Nephron progenitor cell (in vitro differentiated cells): Measurements from ENCODE around the gene CFHR4.
A peak's percentile ranks its signal among the peaks of the same experiment; 100 is the strongest.
"Not testable (repeated sequence)": the region's sequence is repeated elsewhere in the genome, so short reads cannot be mapped to it uniquely, and the experiment has no call there.

Experiments
- DNase-seq: peaks from one replicate; pipeline ENCODE4 v3.0.0; 2021
- H3K27ac Mint-ChIP-seq: 2 replicates; pipeline ENCODE4 v1.8.0; 2021; ENCODE audit warnings: mild to moderate bottlenecking, moderate library complexity, mixed read lengths
- H3K27me3 Mint-ChIP-seq: 2 replicates; pipeline ENCODE4 v1.8.0; 2021; ENCODE audit warnings: mild to moderate bottlenecking, low read depth, mixed read lengths; ENCODE audit not compliant: poor library complexity
- H3K36me3 Mint-ChIP-seq: 2 replicates; pipeline ENCODE4 v1.8.0; 2021; ENCODE audit warnings: low read depth, mixed read lengths
- H3K4me1 Mint-ChIP-seq: 2 replicates; pipeline ENCODE4 v1.8.0; 2021; ENCODE audit warnings: mixed read lengths
- H3K4me3 Mint-ChIP-seq: 2 replicates; pipeline ENCODE4 v1.8.0; 2021; ENCODE audit warnings: mild to moderate bottlenecking, moderate library complexity, mixed read lengths
- H3K9me3 Mint-ChIP-seq: 2 replicates; pipeline ENCODE4 v1.8.0; 2021; ENCODE audit warnings: mild to moderate bottlenecking, moderate library complexity, mixed read lengths
- TF ChIP-seq, protein P1 (sequence below): fragments of 200-600 bp; sonication (generic); IDR thresholded peaks from 2 replicates; pipeline ENCODE4 v1.5.0; 2021; ENCODE audit warnings: antibody characterized with exemption

The CFHR4 gene

GRCh38 chr1:196933531-196934189, 45.8 kb downstream of the CFHR4 start:
- no peaks in the 10 kb centered on the region for H3K36me3 Mint-ChIP-seq
- no peak for DNase-seq
- H3K27ac Mint-ChIP-seq = no peak overlapping the region
- no peak overlapping the region for H3K4me3 Mint-ChIP-seq
- no peaks in the 10 kb centered on the region for H3K27me3 Mint-ChIP-seq
- TF ChIP-seq, protein P1, sequence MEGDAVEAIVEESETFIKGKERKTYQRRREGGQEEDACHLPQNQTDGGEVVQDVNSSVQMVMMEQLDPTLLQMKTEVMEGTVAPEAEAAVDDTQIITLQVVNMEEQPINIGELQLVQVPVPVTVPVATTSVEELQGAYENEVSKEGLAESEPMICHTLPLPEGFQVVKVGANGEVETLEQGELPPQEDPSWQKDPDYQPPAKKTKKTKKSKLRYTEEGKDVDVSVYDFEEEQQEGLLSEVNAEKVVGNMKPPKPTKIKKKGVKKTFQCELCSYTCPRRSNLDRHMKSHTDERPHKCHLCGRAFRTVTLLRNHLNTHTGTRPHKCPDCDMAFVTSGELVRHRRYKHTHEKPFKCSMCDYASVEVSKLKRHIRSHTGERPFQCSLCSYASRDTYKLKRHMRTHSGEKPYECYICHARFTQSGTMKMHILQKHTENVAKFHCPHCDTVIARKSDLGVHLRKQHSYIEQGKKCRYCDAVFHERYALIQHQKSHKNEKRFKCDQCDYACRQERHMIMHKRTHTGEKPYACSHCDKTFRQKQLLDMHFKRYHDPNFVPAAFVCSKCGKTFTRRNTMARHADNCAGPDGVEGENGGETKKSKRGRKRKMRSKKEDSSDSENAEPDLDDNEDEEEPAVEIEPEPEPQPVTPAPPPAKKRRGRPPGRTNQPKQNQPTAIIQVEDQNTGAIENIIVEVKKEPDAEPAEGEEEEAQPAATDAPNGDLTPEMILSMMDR = no peak
- H3K4me1 Mint-ChIP-seq = no peaks in the 10 kb centered on the region
- H3K9me3 Mint-ChIP-seq = peaks cover 5% of the 10 kb centered on the region

- H3K27ac Mint-ChIP-seq, H3K36me3 Mint-ChIP-seq, H3K27me3 Mint-ChIP-seq, H3K4me1 Mint-ChIP-seq, H3K4me3 Mint-ChIP-seq: not testable (repeated sequence)
- H3K9me3 Mint-ChIP-seq = peaks cover 21% of the 10 kb centered on the region
- peak; percentile 5 for DNase-seq
Observed at GRCh38 chr1:196941474-196941873, 53.6 kb downstream of the CFHR4 start.

DNA sequence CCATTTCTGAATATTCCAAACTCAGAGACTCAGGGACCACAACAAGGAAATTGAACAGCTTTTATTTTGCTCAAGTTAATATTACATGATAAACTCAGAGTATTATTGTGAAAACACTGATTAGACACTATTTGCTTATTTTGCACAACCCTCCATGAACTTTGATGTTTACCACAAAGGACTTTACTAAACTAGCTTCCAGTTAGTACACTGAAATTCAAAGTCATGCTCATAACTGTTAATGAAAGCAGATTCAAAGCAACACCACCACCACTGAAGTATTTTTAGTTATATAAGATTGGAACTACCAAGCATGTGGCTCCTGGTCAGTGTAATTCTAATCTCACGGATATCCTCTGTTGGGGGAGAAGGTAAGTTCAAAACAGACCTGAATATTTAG, 55.7 kb downstream of the CFHR4 start, which contains the start of gene CFHR2:
CFHR2 (plus strand) TSS at position 171 of the 400 bp plus-strand sequence; CDS start at position 314, 143 bp downstream.
- peaks cover 16% of the 10 kb centered on the region for H3K9me3 Mint-ChIP-seq
- not testable (repeated sequence) for H3K4me1 Mint-ChIP-seq, H3K27ac Mint-ChIP-seq, H3K4me3 Mint-ChIP-seq, H3K36me3 Mint-ChIP-seq, H3K27me3 Mint-ChIP-seq, DNase-seq

DNA sequence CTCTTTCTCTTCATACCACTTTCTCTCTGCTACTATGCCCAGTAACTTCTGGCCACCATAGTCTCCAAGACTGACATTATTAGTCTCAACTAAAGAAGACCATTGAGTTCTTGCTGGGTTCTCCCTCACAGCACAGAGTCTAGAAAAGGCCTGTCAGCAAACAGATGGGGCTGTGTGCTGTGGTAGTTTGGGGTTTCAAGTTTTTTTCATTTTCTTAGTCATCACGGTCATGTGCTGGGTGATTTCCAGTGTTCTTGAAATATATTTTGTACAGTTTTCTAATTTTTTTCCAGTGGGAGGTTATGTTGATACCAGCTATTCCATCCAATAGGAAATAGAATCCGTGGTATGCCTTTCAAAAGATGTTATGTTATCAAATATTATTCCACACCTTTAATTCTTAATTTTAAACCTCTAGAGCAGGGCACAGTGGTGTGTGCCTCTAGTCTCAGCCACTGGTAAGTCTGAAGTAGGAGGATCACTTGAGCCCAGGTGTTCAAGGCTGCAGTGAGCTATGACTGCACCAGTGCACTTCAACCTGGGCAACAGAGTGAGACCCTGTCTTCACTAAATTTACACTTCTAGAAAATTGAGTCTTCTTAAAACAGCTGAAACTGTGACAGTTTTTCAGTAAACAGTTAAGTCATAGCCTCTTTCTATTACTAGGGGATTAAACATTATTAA, 64.0 kb downstream of the CFHR4 start:
- TF ChIP-seq, protein P1 = no peak
- H3K27me3 Mint-ChIP-seq = peaks cover 3% of the 10 kb centered on the region
- peaks cover under 1% of the 10 kb centered on the region for H3K4me1 Mint-ChIP-seq
- no peaks in the 10 kb centered on the region for H3K9me3 Mint-ChIP-seq
- H3K36me3 Mint-ChIP-seq = no peaks in the 10 kb centered on the region
- DNase-seq = no peak
- H3K27ac Mint-ChIP-seq = no peak overlapping the region
- H3K4me3 Mint-ChIP-seq = no peak overlapping the region

GRCh38 chr1:196954778-196955177, 66.9 kb downstream of the CFHR4 start:
- DNase-seq = no peak
- TF ChIP-seq, protein P1 = no peak
- no peak overlapping the region for H3K4me3 Mint-ChIP-seq
- H3K27me3 Mint-ChIP-seq = peaks cover 3% of the 10 kb centered on the region
- no peak overlapping the region for H3K27ac Mint-ChIP-seq
- H3K4me1 Mint-ChIP-seq = peaks cover 4% of the 10 kb centered on the region
- no peaks in the 10 kb centered on the region for H3K36me3 Mint-ChIP-seq
- H3K9me3 Mint-ChIP-seq = no peaks in the 10 kb centered on the region

DNA sequence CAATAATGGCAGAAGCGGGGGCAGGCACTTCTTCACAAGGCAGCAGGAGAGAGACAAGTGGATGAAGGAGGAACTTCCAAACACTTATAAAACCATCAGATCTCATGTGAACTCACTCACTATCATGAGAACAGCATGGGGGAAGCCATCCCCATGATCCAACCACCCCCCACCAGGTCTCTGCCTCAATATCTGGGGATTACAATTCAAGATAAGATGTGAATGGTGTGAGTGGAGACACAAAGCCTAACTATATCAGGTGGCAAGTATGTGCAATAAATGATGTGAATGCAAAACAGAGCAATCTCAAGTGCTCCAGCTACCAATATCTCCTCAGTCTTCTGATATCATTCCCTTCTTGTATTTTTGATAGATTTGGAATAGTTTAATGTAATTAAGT, 68.1 kb downstream of the CFHR4 start:
- DNase-seq = no peak
- TF ChIP-seq, protein P1 = no peak
- Mint-ChIP-seq H3K27ac (no peak overlapping the region), H3K36me3 (no peaks in the 10 kb centered on the region), H3K9me3 (no peaks in the 10 kb centered on the region), H3K4me1 (peaks cover 4% of the 10 kb centered on the region), H3K27me3 (peaks cover 3% of the 10 kb centered on the region), H3K4me3 (no peak overlapping the region)

DNA sequence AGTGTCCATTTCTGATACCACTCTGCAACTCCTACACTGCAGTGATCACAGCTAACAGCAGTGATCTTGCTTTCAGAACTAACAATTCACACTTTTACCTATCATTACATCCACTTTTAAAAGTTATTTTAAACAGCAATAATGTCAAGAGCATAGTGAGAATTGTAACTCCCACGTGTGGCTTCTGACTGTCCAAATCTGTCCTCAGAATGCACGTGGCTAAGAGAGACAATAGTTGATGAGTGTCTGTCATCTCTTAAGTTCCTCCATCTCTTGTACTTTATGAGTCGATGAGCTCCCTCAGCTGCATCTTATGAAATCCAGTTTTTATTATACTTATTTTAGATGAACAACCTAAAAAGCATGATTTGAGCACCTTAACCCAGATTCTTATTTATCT, 73.0 kb downstream of the CFHR4 start:
- H3K36me3 Mint-ChIP-seq = no peaks in the 10 kb centered on the region
- TF ChIP-seq, protein P1 = no peak
- peaks cover under 1% of the 10 kb centered on the region for H3K27me3 Mint-ChIP-seq
- H3K4me3 Mint-ChIP-seq = no peak overlapping the region
- peaks cover 4% of the 10 kb centered on the region for H3K4me1 Mint-ChIP-seq
- DNase-seq = no peak
- H3K9me3 Mint-ChIP-seq = no peaks in the 10 kb centered on the region
- no peak overlapping the region for H3K27ac Mint-ChIP-seq
